Ovary (tissue), 9 donors: ENCODE results near the gene ROMO1. TPM values are rescaled to one million over a fixed set of nuclear protein-coding genes. Genes with fewer than 3 reads are reported as not detected.

Experiments used
- DNase-seq, 5 donors: peaks; one replicate each; pipeline ENCODE4 v3.0.0-alpha.2; 2019 to 2020
- H3K27ac ChIP-seq, 2 donors: fragments of 200-600 bp; one replicate each; pipeline versions ENCODE4 v1.5.1 to v1.8.0; 2019 to 2022
- H3K27me3 ChIP-seq: fragments of 200-600 bp; one replicate; pipeline ENCODE4 v1.8.0; 2022
- H3K36me3 ChIP-seq: fragments of 200-600 bp; sonication (generic); one replicate; pipeline ENCODE4 v1.5.1; 2019
- H3K4me1 ChIP-seq: one replicate; pipeline ENCODE4 v1.8.1; 2013; ENCODE audit warnings: mild to moderate bottlenecking, moderate library complexity; ENCODE audit not compliant: insufficient read depth
- H3K4me3 ChIP-seq: fragments of 200-600 bp; sonication (generic); one replicate; pipeline ENCODE4 v1.5.1; 2017
- H3K9me3 ChIP-seq, 2 donors: fragments of 200-600 bp in 1 of 2; sonication (generic) in 1 of 2; one replicate each; pipeline versions ENCODE4 v1.5.1 to v1.8.1; 2013 to 2019; ENCODE audit warnings: mild to moderate bottlenecking in 1 of 2, moderate library complexity in 1 of 2
- CTCF ChIP-seq, 3 donors: fragments of 450-650 bp in 2 of 3; fragments of 200-600 bp in 1 of 3; IDR thresholded peaks; one replicate each; pipeline versions ENCODE4 v1.5.1 to v1.8.0; 2016 to 2022; ENCODE audit warnings: antibody characterized with exemption in 3 of 3, mild to moderate bottlenecking in 1 of 3
- EP300 ChIP-seq: sonication (generic); formaldehyde crosslinking; IDR thresholded peaks from one replicate; pipeline ENCODE4 v1.6.1; 2017; ENCODE audit warnings: antibody characterized with exemption
- POLR2A ChIP-seq: fragments of 450-650 bp; IDR thresholded peaks from one replicate; pipeline ENCODE4 v1.6.1; 2017; ENCODE audit warnings: antibody characterized with exemption, mild to moderate bottlenecking, moderate library complexity
- WGBS, 3 donors: extraction: QIAGEN DNeasy Blood & Tissue Kit in 1 of 3; methylation state at CpG; one replicate each; pipeline versions ENCODE4 v1.1.5 to v1.1.7; 2013 to 2017; 5-methylcytosine and 5-hydroxymethylcytosine counted together
- intact Hi-C, 4 donors: fragments of 100-400 bp; cut with DNase I; formaldehyde crosslinking; loops; one replicate each; pipeline versions ENCODE4 v1.11.0 to v1.15.1; 2022 to 2023
- polyA plus RNA-seq, 2 donors: library from polyadenylated mRNA; stranded (reverse); fragments of 200-250 nt in 1 of 2; fragments of 350-450 nt in 1 of 2; fragmentation: Illumina TruSeq in 1 of 2; extraction: RNeasy Lipid Tissue Mini Kit (QIAGEN cat#74804) in 1 of 2; gene quantifications; one replicate each; pipeline ENCODE4 v1.2.3, GENCODE V29; 2013 to 2014
- total RNA-seq, 7 donors: library from RNA; depleted of rRNA in 2 of 7; stranded (reverse); fragments of >200 nt in 2 of 7; fragmentation: NEBNext Ultra II Directional in 3 of 7; extraction: Animal tissue kit (Norgen Biotek cat#: 25700) in 3 of 7; gene quantifications; one replicate each; pipeline versions ENCODE4 v1.1.0 to v1.2.4, GENCODE V29; 2016 to 2023
- donor health status: DM: no; HTN: no; CAD: no; lungs with moderate emphysema.
- donor health status: DM: no; HTN: no; CAD: no.
- donor health status: Bipolar disorder and iron deficiency.
- donor health status: DM: yes; HTN: yes; CAD: no.
- donor health status: DM: no; HTN: no; CAD: no.
- donor health status: DM: yes; HTN: yes; CAD: no.

The ROMO1 gene
- total and polyA plus RNA-seq, 9 donors = 23.2 to 404 (median 112) TPM

- intact Hi-C loops = loop anchor here in 2 of 4 donors (10.0 kb wide), 2 partner anchors 91 to 221 kb away; no protein-coding TSS in a partner anchor
- H3K4me1 ChIP-seq = peaks cover 7% of the 10 kb centered on the region
- 76 to 89% (median 82%) methylated on average over 4 of the region's 4 CpGs for WGBS, 3 donors
- no peaks in the 10 kb centered on the region for H3K36me3 ChIP-seq
- H3K27ac ChIP-seq = no peak overlapping the region
- DNase-seq = no peak
- TF ChIP-seq CTCF (IDR thresholded peaks at IDR 0.05) (no peak), EP300 (no peak)
- H3K9me3 ChIP-seq = no peaks in the 10 kb centered on the region
- H3K27me3 ChIP-seq = no peaks in the 10 kb centered on the region
- H3K4me3 ChIP-seq = no peak overlapping the region
Observed at GRCh38 chr20:35695978-35696377, 3.2 kb upstream of the ROMO1 start.

- intact Hi-C loops = loop anchor here in 2 of 4 donors (10.0 kb wide), 2 partner anchors 93 to 223 kb away; no protein-coding TSS in a partner anchor
- H3K36me3 ChIP-seq = no peaks in the 10 kb centered on the region
- WGBS, 3 donors = 52 to 68% (median 57%) methylated on average over 9 of the region's 9 CpGs
Observed at GRCh38 chr20:35697696-35698297, 1.4 kb upstream of the ROMO1 start.

GRCh38 chr20:35698298-35699126, 693 bp upstream of the ROMO1 start:
- TF ChIP-seq CTCF (IDR thresholded peaks at IDR 0.05) (no peak), POLR2A (no peak), EP300 (no peak)
- WGBS, 3 donors = 3 to 5% (median 4%) methylated on average over 37 of the region's 37 CpGs
- Histone ChIP-seq H3K36me3 (no peaks in the 10 kb centered on the region), H3K9me3 (no peaks in the 10 kb centered on the region), H3K27ac (peak overlapping the region; percentile 65 to 77), H3K4me3 (peak overlapping the region; percentile 67), H3K4me1 (peaks cover 7% of the 10 kb centered on the region), H3K27me3 (no peaks in the 10 kb centered on the region)
- intact Hi-C loops = loop anchor here in 2 of 4 donors (10.0 kb wide), 2 partner anchors 94 to 224 kb away; no protein-coding TSS in a partner anchor
- no peak for DNase-seq

More at GRCh38 chr20:35697696-35698297, 1.4 kb upstream of the ROMO1 start:
- TF ChIP-seq CTCF (IDR thresholded peaks at IDR 0.05) = no peak
- TF ChIP-seq POLR2A = no peak
- TF ChIP-seq EP300 = no peak
- Histone ChIP-seq H3K9me3 (no peaks in the 10 kb centered on the region), H3K27me3 (no peaks in the 10 kb centered on the region), H3K4me1 (peaks cover 7% of the 10 kb centered on the region), H3K4me3 (peak overlapping the region; percentile 67), H3K27ac (no peak overlapping the region)
- no peak for DNase-seq

- WGBS, 3 donors = 10 to 13% (median 12%) methylated on average over 6 of the region's 6 CpGs
- Histone ChIP-seq H3K9me3 (no peaks in the 10 kb centered on the region), H3K27ac (peak overlapping the region; percentile 65 to 77), H3K4me1 (peaks cover 7% of the 10 kb centered on the region), H3K27me3 (no peaks in the 10 kb centered on the region), H3K4me3 (peak overlapping the region; percentile 67), H3K36me3 (no peaks in the 10 kb centered on the region)
- TF ChIP-seq EP300 = no peak
- TF ChIP-seq CTCF (IDR thresholded peaks at IDR 0.05) = no peak
- no peak for TF ChIP-seq POLR2A
- intact Hi-C loops = loop anchor here in 3 of 4 donors (5.0 to 10.0 kb wide), 3 partner anchors 37 to 225 kb away; no protein-coding TSS in a partner anchor
- no peak for DNase-seq
Observed at GRCh38 chr20:35699957-35700624, 886 bp downstream of the ROMO1 start.
